ENCODE results near the gene TCHHL1.

Gene TCHHL1

GRCh38 chr1:152048416-152049009, 40.4 kb downstream of the TCHHL1 start:
- Histone ChIP-seq H3K27me3 (ENCODE audit: insufficient read depth, poor library complexity, severe bottlenecking) (no peaks in the 10 kb centered on the region), H3K36me3 (ENCODE audit: low read depth) (no peaks in the 10 kb centered on the region), H3K4me3 (ENCODE audit: severe bottlenecking) (peak overlapping the region; percentile 0), H3K27ac (ENCODE audit: poor library complexity, severe bottlenecking) (peak overlapping the region; percentile 98), H3K9me3 (ENCODE audit: severe bottlenecking) (no peaks in the 10 kb centered on the region), H3K4me1 (ENCODE audit: insufficient read depth, poor library complexity, severe bottlenecking) (peaks cover 48% of the 10 kb centered on the region)
- DNase-seq (ENCODE audit: low spot score) (peak; percentile 94), ATAC-seq (ENCODE audit: low read depth) (peak; percentile 50)
- TF ChIP-seq CTCF (IDR thresholded peaks at IDR 0.05; ENCODE audit: poor library complexity, severe bottlenecking): no peak

- H3K27me3 ChIP-seq (ENCODE audit: insufficient read depth, poor library complexity, severe bottlenecking): no peaks in the 10 kb centered on the region
- peak; percentile 98 for DNase-seq (ENCODE audit: low spot score)
Observed at GRCh38 chr1:152047730-152048415, 41.0 kb downstream of the TCHHL1 start.

GRCh38 chr1:152047413-152047729, 41.5 kb downstream of the TCHHL1 start:
- DNase-seq (ENCODE audit: low spot score) (no peak), ATAC-seq (ENCODE audit: low read depth) (no peak)
- no peaks in the 10 kb centered on the region for H3K27me3 ChIP-seq (ENCODE audit: insufficient read depth, poor library complexity, severe bottlenecking)
- no peak for TF ChIP-seq CTCF (IDR thresholded peaks at IDR 0.05; ENCODE audit: poor library complexity, severe bottlenecking)
- H3K4me1 ChIP-seq (ENCODE audit: insufficient read depth, poor library complexity, severe bottlenecking): peaks cover 48% of the 10 kb centered on the region
- H3K36me3 ChIP-seq (ENCODE audit: low read depth): no peaks in the 10 kb centered on the region
- H3K9me3 ChIP-seq (ENCODE audit: severe bottlenecking): no peaks in the 10 kb centered on the region
- H3K27ac ChIP-seq (ENCODE audit: poor library complexity, severe bottlenecking): peak overlapping the region; percentile 98
- H3K4me3 ChIP-seq (ENCODE audit: severe bottlenecking): peak overlapping the region; percentile 9

More at GRCh38 chr1:152047730-152048415, 41.0 kb downstream of the TCHHL1 start:
- peak; percentile 88 for ATAC-seq (ENCODE audit: low read depth)
- H3K4me3 ChIP-seq (ENCODE audit: severe bottlenecking): peak overlapping the region; percentile 9
- TF ChIP-seq CTCF (IDR thresholded peaks at IDR 0.05; ENCODE audit: poor library complexity, severe bottlenecking): peak; percentile 66
- peaks cover 48% of the 10 kb centered on the region for H3K4me1 ChIP-seq (ENCODE audit: insufficient read depth, poor library complexity, severe bottlenecking)
- peak overlapping the region; percentile 98 for H3K27ac ChIP-seq (ENCODE audit: poor library complexity, severe bottlenecking)
- no peaks in the 10 kb centered on the region for H3K9me3 ChIP-seq (ENCODE audit: severe bottlenecking)
- H3K36me3 ChIP-seq (ENCODE audit: low read depth): no peaks in the 10 kb centered on the region

GRCh38 chr1:152044386-152044785, 44.5 kb downstream of the TCHHL1 start:
- no peak overlapping the region for H3K27ac ChIP-seq (ENCODE audit: poor library complexity, severe bottlenecking)

More at GRCh38 chr1:152044386-152044785, 44.5 kb downstream of the TCHHL1 start:
- no peaks in the 10 kb centered on the region for H3K9me3 ChIP-seq (ENCODE audit: severe bottlenecking)
- no peaks in the 10 kb centered on the region for H3K36me3 ChIP-seq (ENCODE audit: low read depth)
- no peak overlapping the region for H3K4me3 ChIP-seq (ENCODE audit: severe bottlenecking)
- DNase-seq (ENCODE audit: low spot score) (no peak), ATAC-seq (ENCODE audit: low read depth) (no peak)
- H3K4me1 ChIP-seq (ENCODE audit: insufficient read depth, poor library complexity, severe bottlenecking): peaks cover 25% of the 10 kb centered on the region
- TF ChIP-seq CTCF (IDR thresholded peaks at IDR 0.05; ENCODE audit: poor library complexity, severe bottlenecking): no peak
- H3K27me3 ChIP-seq (ENCODE audit: insufficient read depth, poor library complexity, severe bottlenecking): no peaks in the 10 kb centered on the region

Measured in RWPE2 (cell line).